GM12878 (cell line): Measurements from ENCODE around the gene PRMT5. TPM values are rescaled to one million over a fixed set of nuclear protein-coding genes. Genes with fewer than 3 reads are reported as not detected.

Experiments used
- ATF7 ChIP-seq: fragments of 450-650 bp; IDR thresholded peaks from 2 replicates; pipeline ENCODE4 v1.6.1; 2016; ENCODE audit warnings: low read depth, mild to moderate bottlenecking
- CBX3 ChIP-seq: fragments of 200-600 bp; sonication (generic); IDR thresholded peaks from 2 replicates; pipeline ENCODE4 v1.6.1; 2016; ENCODE audit warnings: low read depth, borderline replicate concordance
- CBX5 ChIP-seq: sonication (generic); IDR thresholded peaks from 2 replicates; pipeline ENCODE4 v1.6.1; 2016; ENCODE audit warnings: low read depth, moderate library complexity, mild to moderate bottlenecking, inconsistent platforms
- CEBPB ChIP-seq, 2 experiments: fragments of 150-350 bp in 1 of 2; IDR thresholded peaks; 2 replicates each; pipeline ENCODE4 v1.6.1; 2012 to 2014; ENCODE audit warnings: low read depth in 2 of 2, low read length in 2 of 2, borderline replicate concordance in 1 of 2, inconsistent platforms in 1 of 2
- CEBPZ ChIP-seq: fragments of 150-350 bp; IDR thresholded peaks from 2 replicates; pipeline ENCODE4 v1.6.1; 2016; ENCODE audit warnings: low read depth, low read length
- CHD1 ChIP-seq: IDR thresholded peaks from 2 replicates; pipeline ENCODE4 v1.6.1; 2012; ENCODE audit warnings: low read depth, low read length, improper control_type of control experiment
- HCFC1 ChIP-seq: fragments of 150-350 bp; IDR thresholded peaks from 2 replicates; pipeline ENCODE4 v1.6.1; 2014; ENCODE audit warnings: low read length
- HDAC2 ChIP-seq: fragments of 200-600 bp; sonication (generic); IDR thresholded peaks from 2 replicates; pipeline ENCODE4 v1.6.1; 2017
- HDAC6 ChIP-seq: fragments of 200-600 bp; sonication (generic); IDR thresholded peaks from one replicate; pipeline ENCODE4 v1.8.0; 2017; ENCODE audit warnings: antibody characterized with exemption; ENCODE audit not compliant: unreplicated experiment
- IKZF1 ChIP-seq: fragments of 450-650 bp; conservative IDR thresholded peaks from 2 replicates; pipeline ENCODE4 v1.6.1; 2017; ENCODE audit warnings: antibody characterized with exemption, mild to moderate bottlenecking
- NBN ChIP-seq: fragments of 450-650 bp; IDR thresholded peaks from 2 replicates; pipeline ENCODE4 v1.6.1; 2016
- NKRF ChIP-seq: fragments of 450-650 bp; conservative IDR thresholded peaks from 2 replicates; pipeline ENCODE4 v1.6.1; 2017; ENCODE audit warnings: mild to moderate bottlenecking, moderate library complexity
- PAX5 ChIP-seq: IDR thresholded peaks from 2 replicates; pipeline ENCODE4 v1.6.1; 2011; ENCODE audit warnings: low read depth, low read length, borderline replicate concordance
- REST ChIP-seq: IDR thresholded peaks from 2 replicates; pipeline ENCODE4 v1.6.1; 2012; ENCODE audit warnings: mild to moderate bottlenecking, low read depth, low read length
- ZNF592 ChIP-seq: fragments of 450-650 bp; IDR thresholded peaks from 2 replicates; pipeline ENCODE4 v1.6.1; 2017; ENCODE audit warnings: mild to moderate bottlenecking, moderate library complexity
- polyA plus RNA-seq, 11 experiments: library from polyadenylated mRNA; depleted of rRNA in 4 of 11; unstranded in 6 of 11; stranded (reverse) in 5 of 11; fragments of >200 nt; fragmentation: Nextera tagmentation in 4 of 11; fragmentation: Illumina TruSeq in 1 of 11; extraction: Ambion mirVana in 4 of 11; extraction: Trizol in 1 of 11; gene quantifications; 1 replicate in 1 of 11; 2 replicates in 10 of 11; pipeline versions ENCODE4 v1.2.1 to v1.2.3, GENCODE V29; 2011 to 2016; ENCODE audit warnings: inconsistent platforms in 2 of 11, missing spikeins in 2 of 11, low read depth in 1 of 11
- total RNA-seq, 4 experiments: library from RNA; depleted of rRNA in 3 of 4; stranded (reverse); fragments of >200 nt in 3 of 4; fragmentation: Illumina TruSeq in 1 of 4; extraction: Trizol in 1 of 4; gene quantifications; 2 replicates each; pipeline versions ENCODE4 v1.2.1 to v1.2.3, GENCODE V29; 2013 to 2021

PRMT5 gene
- total and polyA plus RNA-seq, 10 of the 15 experiments (the other 5 are each of a cell fraction or from before 2014, with no cell fraction given): 54.3 to 221 (median 111) TPM

GRCh38 chr14:22870811-22871223 lies 58.4 kb downstream of the PRMT5 start (continued):
- TF ChIP-seq REST (no peak), CEBPZ (no peak), NKRF (no peak), CBX5 (no peak), IKZF1 (no peak), HCFC1 (no peak), ATF7 (no peak), HDAC6 (no peak), PAX5 (no peak), CBX3 (no peak), CEBPB (IDR thresholded peaks at IDR 0.05; ENCODE audit: borderline replicate concordance in 1 of 2, low read depth in 2 of 2, low read length in 2 of 2) (no peak), CHD1 (no peak), NBN (no peak), HDAC2 (no peak), ZNF592 (no peak)
